Urinary bladder (tissue), 4 donors: Measurements from ENCODE around the gene ANKRD30B. TPM values are rescaled to one million over a fixed set of nuclear protein-coding genes. Genes with fewer than 3 reads are reported as not detected.

ENCODE experiments used
- DNase-seq: peaks from one replicate; pipeline ENCODE4 v3.0.0-alpha.2; 2015; ENCODE audit errors: extremely low spot score
- H3K27ac ChIP-seq: one replicate; pipeline ENCODE4 v1.5.1; 2013; ENCODE audit warnings: low read depth, mild to moderate bottlenecking, moderate library complexity
- H3K36me3 ChIP-seq: one replicate; pipeline ENCODE4 v1.6.1; 2013; ENCODE audit warnings: mild to moderate bottlenecking, moderate library complexity; ENCODE audit not compliant: insufficient read depth
- H3K4me1 ChIP-seq: one replicate; pipeline ENCODE4 v1.6.1; 2013; ENCODE audit warnings: mild to moderate bottlenecking, moderate library complexity; ENCODE audit not compliant: insufficient read depth
- H3K4me3 ChIP-seq: one replicate; pipeline ENCODE4 v1.5.1; 2013; ENCODE audit warnings: low read depth, low read length
- WGBS: extraction: QIAGEN DNeasy Blood & Tissue Kit; methylation state at CpG from one replicate; pipeline ENCODE4 v1.1.7; 2013; 5-methylcytosine and 5-hydroxymethylcytosine counted together
- polyA plus RNA-seq: library from polyadenylated mRNA; stranded (reverse); fragments of 200-250 nt; gene quantifications from one replicate; pipeline ENCODE4 v1.2.3, GENCODE V29; 2013
- small RNA-seq: library from RNA; depleted of rRNA; stranded (forward); fragments of <200 nt; gene quantifications from one replicate; pipeline ENCODE3, GENCODE V24; 2014
- total RNA-seq: library from RNA; depleted of rRNA; stranded (reverse); fragments of >200 nt; gene quantifications from one replicate; pipeline ENCODE4 v1.2.3, GENCODE V29; 2014
- donor health status: healthy with polysubstance abuse.
- donor health status: healthy.

Gene ANKRD30B
- total and polyA plus RNA-seq, 2 donors, result not detected

GRCh38 chr18:14900435-14900834 is 152.5 kb downstream of the ANKRD30B start:
- no peak for DNase-seq
- no peaks in the 10 kb centered on the region for H3K36me3 ChIP-seq
- 93% methylated on average over 1 of the region's 1 CpG for WGBS
- H3K27ac ChIP-seq, result no peak overlapping the region
- no peak overlapping the region for H3K4me3 ChIP-seq
- no peaks in the 10 kb centered on the region for H3K4me1 ChIP-seq

Small RNA genes within 50 kb of the gene (small RNA-seq; reads per million reads assigned to genes)
- not detected for gene MIR3156-2
- gene RNU6-1210P, result not detected

Other genes with a start within 250 kb of the ANKRD30B start
- not detected for gene POTEC, start 204.6 kb upstream of the ANKRD30B start, total RNA-seq
- gene POTEC, start 204.6 kb upstream of the ANKRD30B start, polyA plus RNA-seq, result not detected